Skeletal muscle satellite cell (primary cell): Measurements from ENCODE around the gene SP9.
"Not testable (repeated sequence)": the region's sequence is repeated elsewhere in the genome, so short reads cannot be mapped to it uniquely, and the experiment has no call there.

ENCODE experiments used
- H3K27me3 ChIP-seq: 2 replicates; pipeline ENCODE4 v1.7.0; 2013; ENCODE audit warnings: low read length; ENCODE audit not compliant: control insufficient read depth, insufficient read depth
- H3K36me3 ChIP-seq: 2 replicates; pipeline ENCODE4 v1.7.0; 2013; ENCODE audit warnings: mild to moderate bottlenecking, control low read depth, low read length; ENCODE audit not compliant: insufficient read depth
- H3K4me1 ChIP-seq: 2 replicates; pipeline ENCODE4 v1.7.0; 2013; ENCODE audit warnings: low read length; ENCODE audit not compliant: control insufficient read depth, insufficient read depth
- H3K4me2 ChIP-seq: 2 replicates; pipeline ENCODE4 v1.7.0; 2013; ENCODE audit warnings: mild to moderate bottlenecking, low read length
- H3K4me3 ChIP-seq: 2 replicates; pipeline ENCODE4 v1.7.0; 2013; ENCODE audit warnings: low read length
- H3K9ac ChIP-seq: 2 replicates; pipeline ENCODE4 v1.7.0; 2013; ENCODE audit warnings: mild to moderate bottlenecking, low read depth, low read length, moderate library complexity
- H3K9me3 ChIP-seq: replicated peaks from 2 replicates; pipeline ENCODE4 v1.7.0; 2013; ENCODE audit warnings: mild to moderate bottlenecking, control low read depth, low read length

The SP9 gene

GRCh38 chr2:174363492-174364225 lies 28.9 kb downstream of the SP9 start:
- not testable (repeated sequence) for H3K27me3 ChIP-seq, H3K36me3 ChIP-seq, H3K4me1 ChIP-seq, H3K9me3 ChIP-seq, H3K4me2 ChIP-seq, H3K9ac ChIP-seq, H3K4me3 ChIP-seq

GRCh38 chr2:174364628-174365027 lies 29.9 kb downstream of the SP9 start:
- peaks cover 7% of the 10 kb centered on the region for H3K36me3 ChIP-seq
- H3K4me3 ChIP-seq = no peak overlapping the region
- H3K4me1 ChIP-seq = no peaks in the 10 kb centered on the region

DNA sequence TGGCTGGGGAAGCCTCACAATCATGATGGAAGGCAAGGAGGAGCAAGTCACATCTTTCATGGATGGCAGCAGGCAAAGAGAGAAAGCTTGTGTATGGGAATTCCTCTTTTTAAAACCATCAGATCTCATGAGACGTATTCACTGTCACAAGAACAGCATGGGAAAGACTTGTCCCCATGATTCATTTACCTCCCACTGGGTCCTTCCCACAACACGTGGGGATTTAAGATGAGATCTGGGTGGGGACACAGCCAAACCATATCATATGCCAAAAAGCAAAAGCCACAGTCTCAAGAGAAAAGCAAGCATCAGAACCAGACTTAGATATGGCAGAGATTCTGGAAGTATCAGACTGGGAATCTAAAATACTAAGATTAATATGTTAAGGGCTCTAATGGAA lies 30.8 kb downstream of the SP9 start:
- Histone ChIP-seq H3K4me1 (no peaks in the 10 kb centered on the region), H3K4me3 (no peak overlapping the region), H3K9ac (no peak overlapping the region), H3K9me3 (no peaks in the 10 kb centered on the region), H3K36me3 (peaks cover 14% of the 10 kb centered on the region), H3K27me3 (no peaks in the 10 kb centered on the region), H3K4me2 (no peak overlapping the region)

More at GRCh38 chr2:174364628-174365027, 29.9 kb downstream of the SP9 start:
- Histone ChIP-seq H3K4me2 (no peak overlapping the region), H3K9ac (no peak overlapping the region), H3K9me3 (no peaks in the 10 kb centered on the region), H3K27me3 (no peaks in the 10 kb centered on the region)

- no peak overlapping the region for H3K9ac ChIP-seq
- peaks cover 24% of the 10 kb centered on the region for H3K36me3 ChIP-seq
- H3K4me3 ChIP-seq = no peak overlapping the region
- no peaks in the 10 kb centered on the region for H3K4me1 ChIP-seq
- no peaks in the 10 kb centered on the region for H3K27me3 ChIP-seq
- H3K4me2 ChIP-seq = no peak overlapping the region
- no peaks in the 10 kb centered on the region for H3K9me3 ChIP-seq
Measured at GRCh38 chr2:174368691-174369090, 33.9 kb downstream of the SP9 start.

GRCh38 chr2:174376967-174377366 lies 42.2 kb downstream of the SP9 start:
- Histone ChIP-seq H3K4me2 (no peak overlapping the region), H3K9me3 (no peaks in the 10 kb centered on the region), H3K27me3 (no peaks in the 10 kb centered on the region), H3K36me3 (peaks cover 62% of the 10 kb centered on the region), H3K4me1 (no peaks in the 10 kb centered on the region), H3K9ac (no peak overlapping the region), H3K4me3 (no peak overlapping the region)

- no peaks in the 10 kb centered on the region for H3K4me1 ChIP-seq
- H3K9ac ChIP-seq = no peak overlapping the region
- H3K36me3 ChIP-seq = peaks cover 33% of the 10 kb centered on the region
- no peaks in the 10 kb centered on the region for H3K9me3 ChIP-seq
- H3K4me2 ChIP-seq = no peak overlapping the region
- no peaks in the 10 kb centered on the region for H3K27me3 ChIP-seq
- no peak overlapping the region for H3K4me3 ChIP-seq
Measured at GRCh38 chr2:174383796-174384195, 49.0 kb downstream of the SP9 start.

GRCh38 chr2:174385201-174385600 lies 50.4 kb downstream of the SP9 start:
- H3K4me1 ChIP-seq = no peaks in the 10 kb centered on the region
- H3K9me3 ChIP-seq = no peaks in the 10 kb centered on the region
- no peak overlapping the region for H3K4me3 ChIP-seq
- H3K36me3 ChIP-seq = peaks cover 32% of the 10 kb centered on the region
- no peak overlapping the region for H3K9ac ChIP-seq
- H3K4me2 ChIP-seq = no peak overlapping the region
- H3K27me3 ChIP-seq = no peaks in the 10 kb centered on the region
